ENCODE results near the gene LDB3.

LDB3 gene

GRCh38 chr10:86668297-86669165 lies at the start of gene LDB3:
Gene LDB3 (plus strand): TSS chr10:86668511. CDS start chr10:86668692, 181 bp downstream.
- Histone ChIP-seq H3K27ac (0 out of 22 replicates have a peak within 1 kb of the TSS, but pooled peaks of 1 of the 11 experiments have one; percentile 6), H3K27me3 (peaks cover 0 to 6% (median 0%) of the 10 kb centered on the region in 11 experiments; a peak in 1 of 22 replicates), H3K4me3 (no peak within 1 kb of the TSS), H3K4me1 (peaks cover 17 to 90% (median 83%) of the 10 kb centered on the region in 10 experiments), H3K9me3 (replicated peaks in 1 of 11) (no peaks in the 10 kb centered on the region), H4K20me1 (peaks cover 0 to 36% (median 0%) of the 10 kb centered on the region in 11 experiments; a peak in 5 of 22 replicates), H3K9ac (peak within 1 kb of the TSS in 2 of 11 experiments; percentile 18 to 23; a peak in 2 of 22 replicates), H3K36me3 (no peaks in the 10 kb centered on the region), H3K4me2 (peak within 1 kb of the TSS; percentile 42 to 93 (median 77))
- TF ChIP-seq Cebpa-rat (IDR thresholded peaks at IDR 0.05) = no peak

DNA sequence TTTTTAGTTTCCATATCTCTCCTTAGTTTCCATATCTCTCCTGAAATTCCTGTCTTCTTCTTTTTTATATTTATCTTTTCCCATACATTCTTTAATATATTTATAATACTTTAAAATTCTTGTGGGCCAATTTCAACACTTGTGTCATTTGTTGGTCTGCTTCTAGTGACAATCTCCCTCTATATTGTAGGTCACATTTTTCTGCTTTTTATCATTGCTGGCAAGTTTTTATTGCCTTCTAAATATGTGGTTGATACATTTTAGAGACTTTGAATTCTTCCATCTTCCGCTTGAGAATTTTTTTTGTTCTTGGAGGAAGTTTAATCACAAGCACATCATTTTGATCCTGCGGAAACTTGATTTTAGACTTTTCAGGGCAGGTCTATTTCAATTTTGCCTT lies 40.0 kb upstream of the LDB3 start:
- Histone ChIP-seq H3K9ac (no peak overlapping the region), H3K4me2 (no peak overlapping the region), H3K4me1 (no peaks in the 10 kb centered on the region), H3K36me3 (no peaks in the 10 kb centered on the region), H3K9me3 (replicated peaks in 1 of 11) (peaks cover 0 to 12% (median 7%) of the 10 kb centered on the region in 11 experiments; a peak in 14 of 22 replicates), H4K20me1 (no peaks in the 10 kb centered on the region), H3K4me3 (no peak overlapping the region), H3K27me3 (peaks cover 4 to 21% (median 12%) of the 10 kb centered on the region in 11 experiments; a peak in 17 of 22 replicates), H3K27ac (no peak overlapping the region)
- TF ChIP-seq Cebpa-rat (IDR thresholded peaks at IDR 0.05) = no peak

- no peaks in the 10 kb centered on the region for H4K20me1 ChIP-seq
- TF ChIP-seq Cebpa-rat (IDR thresholded peaks at IDR 0.05) = no peak
- no peaks in the 10 kb centered on the region for H3K4me1 ChIP-seq
- H3K27ac ChIP-seq = no peak overlapping the region
- peaks cover 0 to 12% (median 7%) of the 10 kb centered on the region in 11 experiments; a peak in 14 of 22 replicates for H3K9me3 ChIP-seq (replicated peaks in 1 of 11)
- peaks cover 4 to 21% (median 12%) of the 10 kb centered on the region in 11 experiments; a peak in 17 of 22 replicates for H3K27me3 ChIP-seq
- no peaks in the 10 kb centered on the region for H3K36me3 ChIP-seq
- H3K4me3 ChIP-seq = no peak overlapping the region
- no peak overlapping the region for H3K4me2 ChIP-seq
- H3K9ac ChIP-seq = no peak overlapping the region
Observed at GRCh38 chr10:86630079-86630478, 38.2 kb upstream of the LDB3 start.

GRCh38 chr10:86632009-86632800 lies 36.1 kb upstream of the LDB3 start:
- H3K36me3 ChIP-seq = no peaks in the 10 kb centered on the region
- no peak overlapping the region for H3K27ac ChIP-seq
- no peak overlapping the region for H3K4me2 ChIP-seq
- no peak overlapping the region for H3K9ac ChIP-seq
- H3K9me3 ChIP-seq (replicated peaks in 1 of 11) = peaks cover 0 to 12% (median 7%) of the 10 kb centered on the region in 11 experiments; a peak in 14 of 22 replicates
- TF ChIP-seq Cebpa-rat (IDR thresholded peaks at IDR 0.05) = no peak
- H3K27me3 ChIP-seq = peaks cover 4 to 21% (median 12%) of the 10 kb centered on the region in 11 experiments; a peak in 17 of 22 replicates
- no peak overlapping the region for H3K4me3 ChIP-seq
- H3K4me1 ChIP-seq = no peaks in the 10 kb centered on the region
- no peaks in the 10 kb centered on the region for H4K20me1 ChIP-seq

- H3K4me2 ChIP-seq = no peak overlapping the region
Observed at GRCh38 chr10:86632951-86633350, 35.4 kb upstream of the LDB3 start.

GRCh38 chr10:86635402-86635801 lies 32.9 kb upstream of the LDB3 start:
- no peak for TF ChIP-seq Cebpa-rat (IDR thresholded peaks at IDR 0.05)
- Histone ChIP-seq H4K20me1 (no peaks in the 10 kb centered on the region), H3K4me1 (no peaks in the 10 kb centered on the region), H3K36me3 (no peaks in the 10 kb centered on the region), H3K4me2 (no peak overlapping the region), H3K27ac (no peak overlapping the region), H3K4me3 (no peak overlapping the region), H3K9me3 (replicated peaks in 1 of 11) (peaks cover 0 to 12% (median 7%) of the 10 kb centered on the region in 11 experiments; a peak in 14 of 22 replicates), H3K9ac (no peak overlapping the region), H3K27me3 (peaks cover 4 to 21% (median 12%) of the 10 kb centered on the region in 11 experiments; a peak in 17 of 22 replicates)

More at GRCh38 chr10:86632951-86633350, 35.4 kb upstream of the LDB3 start:
- H3K4me1 ChIP-seq = no peaks in the 10 kb centered on the region
- peaks cover 0 to 12% (median 7%) of the 10 kb centered on the region in 11 experiments; a peak in 14 of 22 replicates for H3K9me3 ChIP-seq (replicated peaks in 1 of 11)
- no peaks in the 10 kb centered on the region for H3K36me3 ChIP-seq
- no peak overlapping the region for H3K27ac ChIP-seq
- no peak overlapping the region for H3K4me3 ChIP-seq
- TF ChIP-seq Cebpa-rat (IDR thresholded peaks at IDR 0.05) = no peak
- H3K27me3 ChIP-seq = peaks cover 4 to 21% (median 12%) of the 10 kb centered on the region in 11 experiments; a peak in 17 of 22 replicates
- H3K9ac ChIP-seq = no peak overlapping the region
- no peaks in the 10 kb centered on the region for H4K20me1 ChIP-seq

GRCh38 chr10:86636311-86636710 lies 32.0 kb upstream of the LDB3 start:
- Histone ChIP-seq H3K4me1 (no peaks in the 10 kb centered on the region), H4K20me1 (no peaks in the 10 kb centered on the region), H3K4me3 (no peak overlapping the region), H3K9me3 (replicated peaks in 1 of 11) (peaks cover 0 to 12% (median 7%) of the 10 kb centered on the region in 11 experiments; a peak in 14 of 22 replicates), H3K36me3 (no peaks in the 10 kb centered on the region), H3K27me3 (peaks cover 4 to 18% (median 12%) of the 10 kb centered on the region in 11 experiments; a peak in 17 of 22 replicates), H3K27ac (no peak overlapping the region), H3K4me2 (no peak overlapping the region), H3K9ac (no peak overlapping the region)
- no peak for TF ChIP-seq Cebpa-rat (IDR thresholded peaks at IDR 0.05)

- Histone ChIP-seq H3K9ac (no peak overlapping the region), H3K4me1 (peaks cover 0 to 18% (median 9%) of the 10 kb centered on the region in 10 experiments; a peak in 13 of 20 replicates), H3K4me2 (no peak overlapping the region), H3K36me3 (no peaks in the 10 kb centered on the region), H3K27ac (no peak overlapping the region), H3K4me3 (no peak overlapping the region), H3K27me3 (no peaks in the 10 kb centered on the region), H4K20me1 (no peaks in the 10 kb centered on the region), H3K9me3 (replicated peaks in 1 of 11) (no peaks in the 10 kb centered on the region)
- TF ChIP-seq Cebpa-rat (IDR thresholded peaks at IDR 0.05) = no peak
Observed at GRCh38 chr10:86642021-86642420, 26.3 kb upstream of the LDB3 start.

Data from BLaER1 treated with 17β-estradiol and CSF1 and Interleukin-3, amounts not matched to agents 10 nM and 100 nM (cell line).